Stimulated activated CD8-positive, alpha-beta memory T cell treated with anti-CD3 and anti-CD28 coated beads, Interleukin-7, amount 100 ng/mL, for 1 hour (primary cell): ENCODE measurements around the gene PCK1.
"Not testable (repeated sequence)": the region's sequence is repeated elsewhere in the genome, so short reads cannot be mapped to it uniquely, and the experiment has no call there.

ENCODE experiments used
- DNase-seq, 2 donors: peaks; one replicate each; pipeline ENCODE4 v3.0.0-alpha.2; 2020; ENCODE audit warnings: low read depth in 2 of 2

Gene PCK1

DNA sequence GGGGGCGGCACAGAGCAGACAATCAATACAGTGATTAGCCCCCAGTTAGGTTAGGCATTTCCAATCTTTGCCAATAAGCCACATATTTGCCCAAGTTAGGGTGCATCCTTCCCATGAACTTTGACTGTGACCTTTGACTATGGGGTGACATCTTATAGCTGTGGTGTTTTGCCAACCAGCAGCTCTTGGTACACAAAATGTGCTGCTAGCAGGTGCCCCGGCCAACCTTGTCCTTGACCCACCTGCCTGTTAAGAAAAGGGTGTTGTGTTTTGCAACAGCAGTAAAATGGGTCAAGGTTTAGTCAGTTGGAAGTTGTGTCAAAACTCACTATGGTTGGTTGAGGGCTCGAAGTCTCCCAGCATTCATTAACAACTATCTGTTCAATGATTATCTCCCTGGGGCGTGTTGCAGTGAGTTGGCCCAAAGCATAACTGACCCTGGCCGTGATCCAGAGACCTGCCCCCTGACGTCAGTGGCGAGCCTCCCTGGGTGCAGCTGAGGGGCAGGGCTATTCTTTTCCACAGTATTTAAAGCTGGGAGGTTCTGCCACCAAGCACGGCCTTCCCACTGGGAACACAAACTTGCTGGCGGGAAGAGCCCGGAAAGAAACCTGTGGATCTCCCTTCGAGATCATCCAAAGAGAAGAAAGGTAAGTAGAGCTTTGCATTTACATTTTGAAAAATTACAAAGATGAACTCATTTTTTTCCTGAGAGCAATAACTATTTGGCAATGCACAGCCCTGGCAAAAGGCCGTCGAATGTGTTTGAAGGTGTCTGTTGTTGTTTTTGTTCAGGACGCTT is at the start of gene PCK1:
PCK1 (plus strand) TSS at position 557 of the 802 bp plus-strand sequence. CDS start 302 bp downstream, outside the sequence.
- no peak for DNase-seq

DNA sequence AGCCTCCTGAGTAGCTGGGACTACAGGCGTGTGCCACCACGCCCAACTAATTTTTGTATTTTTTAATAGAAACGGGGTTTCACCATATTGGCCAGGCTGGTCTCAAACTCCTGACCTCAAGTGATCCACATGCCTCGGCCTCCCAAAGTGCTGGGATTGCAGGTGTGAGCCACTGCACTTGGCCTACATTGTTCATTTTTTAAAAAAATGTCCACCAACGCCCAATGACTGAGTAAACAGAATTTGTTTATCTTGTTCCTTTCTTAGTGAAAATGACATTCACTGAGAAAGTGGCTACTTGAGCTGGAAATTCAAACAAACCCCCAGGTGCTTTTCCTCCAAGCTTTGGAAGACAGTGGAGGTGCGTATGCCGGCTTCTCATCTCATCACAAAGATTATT is 49.2 kb upstream of the PCK1 start:
- not testable (repeated sequence) for DNase-seq

DNA sequence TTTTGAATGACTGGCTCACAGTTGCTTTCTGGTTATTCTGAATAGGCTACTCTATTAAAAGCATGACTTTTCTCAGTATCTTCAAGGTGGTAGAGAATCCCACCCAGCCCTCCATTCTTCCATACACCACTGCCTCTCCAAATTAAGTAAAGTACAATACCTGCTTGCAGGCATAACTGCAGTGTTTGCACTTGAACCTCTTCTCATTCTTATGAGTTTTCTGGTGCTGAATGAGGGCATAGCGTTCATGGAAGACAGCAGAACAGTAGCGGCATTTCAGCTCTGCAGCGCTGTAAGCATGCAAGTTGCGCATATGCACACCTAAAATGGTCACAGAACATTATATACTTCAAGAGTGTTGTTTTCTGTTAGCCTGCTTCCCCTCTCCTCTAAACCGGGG is 48.5 kb upstream of the PCK1 start:
- no peak for DNase-seq

DNA sequence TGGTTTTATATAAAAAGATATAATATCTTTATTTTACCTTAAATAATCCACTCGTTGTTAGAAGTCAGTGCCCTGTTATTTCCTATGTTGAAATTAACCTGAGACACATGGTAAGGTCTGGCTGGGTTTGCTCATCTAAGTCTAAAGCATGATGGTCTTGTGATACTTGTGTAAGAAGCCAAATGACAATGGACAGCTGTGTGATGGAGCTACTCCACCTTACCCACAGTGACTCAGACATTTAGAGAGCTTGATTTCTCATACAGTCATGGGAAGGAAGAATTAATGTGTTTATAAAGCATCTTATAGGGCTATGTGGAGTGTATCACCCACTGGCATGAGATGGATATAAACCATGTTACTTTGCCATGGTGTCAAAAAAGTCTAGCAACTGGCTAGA is 47.7 kb upstream of the PCK1 start:
- no peak for DNase-seq

DNA sequence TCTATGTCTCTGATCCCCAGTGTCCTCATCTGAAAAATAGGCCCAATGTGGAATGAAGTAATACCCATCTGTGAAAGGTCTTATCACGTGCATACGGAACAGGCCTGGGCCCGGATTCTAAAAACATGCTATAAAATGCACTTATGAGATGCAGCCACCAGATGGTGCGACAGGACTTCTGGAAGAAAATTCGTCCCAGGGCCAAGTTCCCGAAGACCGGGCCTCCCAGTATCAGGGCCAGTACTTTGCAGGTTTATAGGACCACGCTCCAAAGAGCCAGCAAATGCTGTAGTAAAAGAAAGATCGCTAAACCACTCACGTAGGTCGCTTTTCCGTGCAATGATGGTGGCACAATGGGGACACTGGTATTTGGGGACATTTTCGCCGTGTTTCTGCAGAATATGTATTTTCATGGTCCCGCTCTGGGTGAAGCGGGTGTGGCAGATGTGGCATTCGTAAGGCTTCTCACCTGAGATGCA is 46.6 kb upstream of the PCK1 start:
- DNase-seq, result no peak

DNA sequence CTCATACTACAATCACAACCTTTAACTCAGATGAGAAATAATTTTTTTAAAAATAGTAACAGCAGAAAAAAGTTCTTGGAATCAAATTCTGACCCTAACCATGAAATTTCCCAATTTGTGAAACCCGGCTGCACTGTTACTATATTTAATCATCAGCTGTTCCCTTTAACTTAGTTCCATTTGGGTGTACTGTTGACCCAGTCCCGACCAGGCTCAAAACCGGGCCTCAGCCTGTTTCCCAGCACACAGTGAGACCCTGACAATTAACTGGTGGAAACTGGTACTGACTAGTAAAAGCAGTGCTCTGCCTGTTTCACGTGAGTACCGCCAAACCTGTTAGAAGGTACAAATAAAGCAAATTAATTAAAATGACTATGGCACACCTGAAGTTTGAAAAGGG is 43.0 kb upstream of the PCK1 start:
- no peak for DNase-seq

DNA sequence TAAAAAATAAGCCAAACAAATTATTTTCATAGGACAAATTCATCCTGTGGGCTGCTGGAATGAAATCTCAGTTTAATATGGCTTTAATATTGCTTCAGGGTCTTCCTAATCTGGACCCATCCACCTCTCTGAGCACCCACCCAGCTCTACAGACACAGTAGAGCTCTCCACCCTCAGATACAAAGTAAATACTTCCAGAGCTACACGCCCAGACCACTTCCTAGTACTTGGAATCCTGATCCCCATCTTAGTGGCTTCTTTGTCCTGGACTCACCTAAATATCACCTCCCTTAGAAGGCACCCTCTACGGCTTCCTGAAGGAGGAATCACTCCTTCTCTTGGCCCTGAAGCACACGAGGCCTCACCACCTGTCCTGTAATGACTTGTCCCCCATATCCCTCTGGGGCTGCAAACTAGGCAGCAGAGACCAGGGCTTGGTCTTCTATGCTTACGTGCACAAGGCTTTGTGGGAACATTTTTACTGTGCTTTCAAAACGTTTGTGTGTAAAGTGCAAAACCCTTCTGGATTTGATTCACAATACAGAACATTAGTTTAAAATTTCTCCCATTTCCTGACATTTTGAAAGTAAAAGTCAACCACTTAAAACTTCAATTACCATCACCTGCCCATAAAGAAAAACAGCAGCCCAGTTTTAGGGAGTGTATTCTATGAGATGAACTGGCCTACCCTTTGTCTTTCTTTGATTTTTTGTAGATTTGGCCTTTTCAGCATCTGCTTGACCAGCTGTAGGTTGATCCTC is 38.4 kb upstream of the PCK1 start:
- DNase-seq, result no peak

DNA sequence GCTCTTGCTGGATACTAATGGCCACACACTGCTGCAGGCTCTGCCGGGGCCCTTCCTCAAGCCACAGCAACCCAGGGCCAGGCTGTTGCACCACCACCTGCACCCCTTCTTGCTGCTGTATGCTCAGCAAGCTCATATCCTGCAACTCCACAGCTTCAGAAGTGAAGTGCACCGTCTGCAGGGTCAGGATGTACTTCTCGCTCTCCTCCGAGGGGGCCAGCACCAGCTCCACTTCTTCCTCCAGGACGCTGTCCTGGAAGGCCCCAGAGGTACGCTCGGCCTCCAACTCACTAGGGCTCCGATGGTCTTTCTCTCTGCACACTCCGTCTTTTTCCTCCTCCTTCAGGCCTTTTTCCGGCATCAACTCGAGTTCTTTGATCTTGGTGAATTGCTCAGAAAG is 37.1 kb upstream of the PCK1 start:
- no peak for DNase-seq

DNA sequence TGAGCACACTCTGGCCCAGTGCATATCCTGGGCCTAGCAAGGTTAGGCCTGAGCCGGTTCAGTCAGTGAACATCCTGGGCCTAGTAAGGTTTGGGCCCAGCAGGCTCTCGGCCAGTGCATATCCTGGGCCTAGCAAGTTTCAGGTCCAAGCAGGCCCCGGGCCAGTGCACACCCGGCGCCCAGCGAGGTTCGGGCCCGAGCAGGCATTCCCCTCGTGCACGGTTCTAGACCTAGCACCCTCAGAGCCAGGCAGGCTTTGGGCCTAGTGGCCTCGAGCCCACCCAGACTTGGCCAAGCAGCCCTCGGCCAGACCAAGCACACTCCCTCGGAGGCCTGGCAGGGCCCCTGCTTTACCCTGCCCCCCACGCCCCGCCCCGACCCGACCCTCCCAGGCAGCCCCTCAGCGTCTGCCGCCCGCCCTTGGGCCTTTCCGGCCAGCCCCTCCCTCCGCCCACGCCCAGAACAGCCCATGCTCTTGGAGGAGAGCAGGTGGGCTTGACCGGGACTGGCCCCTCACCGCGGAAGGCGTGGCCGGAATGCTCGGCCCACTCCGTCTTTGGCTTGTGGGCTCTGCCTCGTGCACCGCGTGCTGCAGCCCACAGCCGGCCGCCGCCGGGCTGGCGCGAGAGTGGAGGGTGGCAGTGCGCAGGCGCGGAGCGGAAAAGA is 36.3 kb upstream of the PCK1 start, which contains the start of gene CTCFL:
CTCFL (minus strand) TSS at position 630 of the 666 bp plus-strand sequence. CDS start 935 bp downstream, outside the sequence.
- no peak for DNase-seq

DNA sequence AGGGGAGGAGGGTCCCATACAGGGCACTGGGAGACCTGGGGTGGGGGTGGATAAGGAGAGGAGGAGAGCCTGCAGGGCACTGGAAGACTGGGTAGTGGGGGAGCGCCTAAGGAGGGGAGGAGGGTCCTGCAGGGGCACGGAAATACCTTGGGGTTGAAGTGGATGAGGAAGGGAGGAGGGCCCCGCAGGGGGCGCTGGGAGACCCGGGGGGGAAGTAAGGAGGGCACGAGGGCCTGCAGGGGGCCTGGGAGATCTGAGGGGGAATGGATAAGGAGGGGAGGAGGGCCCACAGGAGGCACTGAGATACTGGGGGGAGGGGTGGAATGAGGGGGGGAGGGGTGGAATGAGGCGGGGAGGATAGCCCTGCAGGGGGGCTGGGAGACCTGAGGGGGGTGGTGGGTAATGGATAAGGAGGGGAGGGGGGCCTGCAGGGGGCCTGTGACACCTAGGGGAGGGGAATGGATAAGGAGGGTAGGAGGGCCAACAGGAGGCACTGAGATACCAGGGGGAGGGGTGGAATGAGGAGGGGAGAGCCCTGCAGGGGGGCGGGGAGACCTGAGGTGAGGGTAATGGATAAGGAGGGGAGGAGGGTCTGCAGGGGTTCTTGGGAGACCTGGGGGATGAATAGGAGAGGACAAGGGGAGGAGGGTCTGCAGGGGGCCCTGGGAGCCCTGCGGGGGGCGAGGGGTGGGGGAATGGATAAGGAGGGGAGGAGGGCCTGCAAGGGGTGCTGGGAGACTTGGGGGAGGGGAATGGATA is 35.4 kb upstream of the PCK1 start:
- no peak for DNase-seq

DNA sequence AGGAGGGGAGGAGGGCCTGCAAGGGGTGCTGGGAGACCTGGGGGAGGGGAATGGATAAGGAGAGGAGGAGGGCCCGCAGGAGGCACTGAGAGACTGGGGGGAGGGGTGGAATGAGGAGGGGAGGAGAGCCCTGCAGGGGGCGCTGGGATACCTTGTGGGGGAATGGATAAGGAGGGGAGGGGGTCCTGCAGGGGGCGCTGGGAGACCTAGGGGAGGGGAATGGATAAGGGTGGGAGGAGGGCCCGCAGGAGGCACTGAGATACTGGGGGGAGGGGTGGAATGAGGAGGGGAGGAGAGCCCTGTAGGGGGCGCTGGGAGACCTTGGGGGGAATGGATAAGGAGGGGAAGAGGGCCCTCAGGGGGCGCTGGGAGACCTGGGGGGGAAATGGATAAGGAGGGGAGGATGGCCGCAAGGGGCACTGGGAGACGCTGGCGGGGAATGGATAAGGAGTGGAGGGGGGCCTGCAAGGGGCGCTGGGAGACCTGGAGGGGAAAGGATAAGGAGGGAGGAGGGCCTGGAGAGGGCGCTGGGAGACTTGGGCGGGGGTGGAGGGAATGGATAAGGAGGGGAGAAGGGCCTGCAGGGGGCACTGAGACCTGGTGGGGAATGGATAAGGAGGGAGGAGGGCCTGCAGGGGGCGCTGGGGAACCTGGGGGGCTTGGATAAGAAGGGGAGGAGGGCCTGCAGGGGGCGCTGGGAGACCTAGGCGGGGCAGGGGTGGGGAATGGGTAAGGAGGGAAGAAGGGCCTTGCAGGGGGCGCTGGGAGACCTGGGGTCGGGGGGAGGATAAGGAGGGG is 34.6 kb upstream of the PCK1 start:
- no peak for DNase-seq

DNA sequence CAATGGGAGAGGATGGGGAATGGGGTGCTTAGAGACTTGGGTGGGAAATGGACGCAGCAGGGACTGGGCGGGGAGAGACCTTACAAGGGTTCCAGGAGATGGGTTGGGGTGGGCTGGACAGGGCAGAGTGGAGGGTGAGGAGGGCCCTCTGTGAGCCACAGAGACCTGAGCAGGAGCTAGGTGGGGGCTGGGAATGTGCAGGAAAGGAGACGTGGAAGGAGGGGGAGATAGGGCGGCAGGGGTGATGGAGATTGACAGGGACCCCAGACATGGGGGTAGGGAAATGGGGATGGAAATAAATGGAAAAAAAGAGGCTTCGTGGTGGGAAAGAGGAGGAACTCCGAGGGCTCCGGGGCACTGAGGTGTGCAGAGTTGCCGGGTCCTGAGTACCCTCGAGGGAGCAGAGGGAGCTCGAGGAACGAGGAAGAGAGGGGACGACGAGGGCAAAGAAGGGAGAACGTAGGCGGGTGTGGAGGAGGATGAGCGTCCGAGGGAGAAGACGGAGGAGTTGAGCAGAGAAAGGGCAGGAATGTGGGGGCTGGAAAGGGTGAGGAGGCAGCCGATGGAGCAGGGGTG is 33.9 kb upstream of the PCK1 start:
- no peak for DNase-seq

DNA sequence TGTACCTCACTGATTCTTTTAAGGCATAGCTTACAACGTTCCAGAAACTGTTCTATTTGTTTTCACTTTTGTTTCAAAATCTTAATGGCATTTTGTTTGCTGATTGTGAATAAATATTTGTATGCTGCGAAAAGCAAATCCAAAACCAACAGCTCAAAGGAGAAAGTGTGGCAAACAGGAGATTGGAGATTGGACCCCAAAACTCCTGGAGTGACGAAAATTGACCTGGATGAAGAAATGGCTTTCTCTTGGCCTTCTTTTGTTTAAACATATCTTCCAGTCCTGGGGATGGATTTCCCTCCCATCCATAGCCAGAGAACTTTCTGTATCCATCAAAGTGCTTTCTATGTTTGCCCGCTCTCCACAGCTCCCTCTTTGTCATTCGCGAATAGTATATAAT is 33.2 kb upstream of the PCK1 start:
- no peak for DNase-seq

DNA sequence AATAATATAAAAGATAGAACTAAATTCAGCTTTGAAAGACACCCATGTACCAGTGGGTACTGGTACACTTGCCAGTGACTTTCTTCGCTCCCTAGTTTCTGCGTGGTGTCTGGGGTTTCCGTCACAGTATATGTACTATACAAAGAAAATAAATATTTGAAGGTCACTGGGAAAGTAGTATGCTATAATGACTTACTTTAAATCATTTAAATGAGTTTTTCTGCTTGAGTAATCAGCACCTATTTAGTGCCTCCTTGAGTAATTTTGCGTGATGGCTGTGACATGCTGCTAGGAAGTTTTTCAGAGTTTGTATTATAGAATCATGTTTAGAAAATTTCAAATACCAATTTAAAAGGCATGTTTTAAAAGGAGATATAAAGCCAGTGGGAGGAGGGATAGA is 32.8 kb upstream of the PCK1 start:
- no peak for DNase-seq

DNA sequence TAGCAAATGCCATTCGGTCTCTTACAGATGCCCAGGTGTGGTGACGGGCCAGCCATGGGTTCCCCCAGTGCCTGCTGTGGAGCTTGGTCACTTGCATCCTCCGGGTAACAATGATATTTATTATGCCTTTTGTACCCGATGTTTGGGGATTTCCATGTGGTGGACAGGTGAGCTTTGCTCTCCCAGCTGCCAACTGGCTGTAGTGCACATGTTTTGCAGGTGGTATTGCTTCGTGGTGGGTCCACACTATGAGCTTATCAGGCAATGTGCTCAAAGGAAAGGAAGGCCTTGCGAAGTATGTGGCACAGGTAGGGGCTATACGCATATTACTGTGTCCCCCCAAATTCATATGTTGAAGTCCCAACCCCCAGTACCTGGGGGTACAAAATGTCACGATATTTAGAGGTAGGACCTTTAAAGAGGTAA is 31.7 kb upstream of the PCK1 start:
- DNase-seq, result no peak

DNA sequence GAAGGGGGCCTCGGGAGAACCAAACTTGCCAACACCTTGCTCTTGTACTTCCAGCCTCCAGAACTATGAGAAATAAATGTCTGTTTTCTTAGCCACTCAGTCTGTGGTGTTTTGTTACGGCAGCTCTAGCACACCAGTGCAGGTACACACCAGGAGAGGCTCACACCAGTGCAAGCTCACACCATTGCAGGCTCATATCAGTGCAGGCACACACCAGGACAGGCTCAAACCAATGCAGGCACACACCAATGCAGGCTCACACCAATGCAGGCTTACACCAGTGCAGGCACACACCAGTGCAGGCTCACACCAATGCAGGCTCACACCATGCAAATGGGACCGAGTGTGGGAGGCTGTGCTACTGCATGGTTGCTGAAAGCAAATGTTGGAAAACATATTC is 31.1 kb upstream of the PCK1 start:
- no peak for DNase-seq

DNA sequence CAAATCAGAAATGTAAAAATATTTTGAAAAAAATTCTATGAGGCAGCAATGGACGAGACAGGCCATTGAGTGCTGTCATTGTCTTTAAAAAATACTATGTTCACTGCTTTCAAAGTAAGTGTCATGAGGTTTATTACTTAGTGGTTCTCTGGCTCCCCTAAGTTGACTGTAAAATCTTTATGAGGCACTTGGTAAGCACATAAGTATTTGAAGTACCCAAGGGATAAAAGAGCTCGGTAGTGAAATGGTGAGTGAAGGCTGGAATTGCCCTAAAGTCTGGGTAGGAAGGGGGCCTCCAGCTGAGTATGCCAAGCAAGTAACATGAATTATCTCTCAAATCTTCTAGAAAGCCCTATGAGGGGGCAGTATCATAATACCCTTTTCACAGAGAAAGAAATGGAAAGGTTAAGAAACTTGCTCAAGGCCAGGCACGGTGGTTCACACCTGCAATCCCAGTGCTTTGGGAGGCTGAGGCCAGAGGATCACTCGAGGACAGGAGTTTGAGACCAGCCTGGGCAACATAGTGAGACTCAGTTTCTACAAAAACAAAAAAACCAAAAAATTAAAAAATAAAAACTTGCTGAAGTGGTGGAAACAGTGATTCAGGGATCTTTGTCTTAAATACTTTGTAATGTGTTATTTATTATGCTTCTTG is 30.5 kb upstream of the PCK1 start:
- DNase-seq, result no peak

DNA sequence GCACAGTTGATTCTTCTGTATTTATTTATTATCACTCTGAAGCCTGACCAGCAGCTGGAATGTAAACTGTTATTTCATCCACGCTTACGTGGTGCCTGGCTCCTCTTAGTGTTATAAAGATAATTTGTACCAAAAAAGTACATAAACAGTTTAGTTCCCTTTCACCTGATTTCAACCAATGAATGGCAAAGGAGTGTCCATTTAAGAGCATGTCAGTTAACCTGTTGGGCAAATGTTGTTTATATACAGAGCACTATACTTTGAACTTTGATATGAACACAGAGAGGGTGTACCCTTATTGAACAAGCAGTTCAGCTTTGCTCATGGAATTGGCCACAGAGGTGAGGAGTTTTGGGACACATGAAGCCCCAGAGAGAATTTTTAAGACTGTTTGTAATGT is 28.8 kb upstream of the PCK1 start:
- DNase-seq, result no peak

DNA sequence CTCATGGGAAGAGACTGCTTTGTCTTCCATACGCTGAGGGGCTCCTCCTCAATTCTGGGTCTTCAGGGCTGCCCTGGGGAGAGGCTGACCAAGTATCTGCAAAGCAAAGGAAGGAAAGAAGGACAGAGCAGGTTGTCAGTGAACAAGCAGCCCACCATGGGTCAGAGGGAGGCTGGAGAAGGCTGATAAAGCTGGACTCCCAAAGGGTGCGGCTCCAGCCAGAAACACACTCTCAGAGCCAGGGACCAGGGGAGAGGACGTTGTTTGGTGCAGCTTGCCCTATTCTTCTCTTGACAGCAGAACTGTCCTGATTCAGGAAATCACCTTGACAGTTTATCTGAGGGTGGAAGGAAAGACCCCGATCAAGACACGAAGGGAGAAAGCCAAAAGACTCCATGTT is 25.6 kb upstream of the PCK1 start:
- DNase-seq, result no peak

DNA sequence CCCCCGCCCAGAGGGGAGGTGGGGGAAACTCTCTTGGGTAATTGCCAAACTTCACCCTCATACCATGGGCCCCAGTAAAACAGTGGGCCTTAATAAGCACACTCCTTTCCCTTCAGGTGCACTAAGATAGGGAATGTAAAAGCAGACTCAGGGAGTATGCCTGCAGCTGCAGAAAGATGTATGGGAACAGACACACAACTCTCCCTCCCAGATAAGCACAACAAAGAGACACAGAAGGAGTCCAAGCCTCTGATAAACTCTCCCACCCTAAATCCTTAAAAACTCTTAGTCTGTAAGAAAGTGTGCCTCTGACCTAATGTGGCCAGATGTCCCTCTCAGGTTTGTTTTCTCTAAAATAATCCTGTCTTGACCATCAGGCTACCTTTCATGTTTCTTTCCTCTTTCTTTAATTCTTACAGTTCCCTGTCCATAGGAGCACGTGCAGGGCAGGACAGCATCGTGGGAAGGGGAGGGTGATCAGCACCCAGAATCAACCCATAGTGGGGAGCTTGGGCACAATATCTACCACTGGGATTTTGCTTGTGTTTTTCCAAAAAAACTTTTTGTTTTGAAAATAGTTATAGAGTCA is 24.7 kb upstream of the PCK1 start:
- no peak for DNase-seq
